Muscle of back (tissue), 13 donors: ENCODE results near the gene IGLL1. TPM values are rescaled to one million over a fixed set of nuclear protein-coding genes. Genes with fewer than 3 reads are reported as not detected.
A peak's percentile ranks its signal among the peaks of the same experiment; 100 is the strongest.
"Not testable (repeated sequence)": the region's sequence is repeated elsewhere in the genome, so short reads cannot be mapped to it uniquely, and the experiment has no call there.

ENCODE experiments used
- DNase-seq, 3 donors: peaks; one replicate each; pipeline versions ENCODE4 v3.0.0 to v3.0.0-alpha.2; 2013
- long read RNA-seq, 9 donors: transcript quantifications; one replicate each; lab custom pipeline, GENCODE V29; 2026
- polyA plus RNA-seq, 10 donors: library from polyadenylated mRNA; unstranded; fragments of 120-200 nt; gene quantifications; one replicate each; pipeline ENCODE4 v1.2.1, GENCODE V29; 2013; ENCODE audit not compliant: insufficient read length in 10 of 10

IGLL1 gene
- polyA plus RNA-seq, result under 1 TPM in 9 of 10 donors, not detected in 1; 0.23 to 0.95 (median 0.84) TPM
- long read RNA-seq, donor 1, partial matches to known transcripts, result 0 of 1 reads
- long read RNA-seq, donor 1, other reads (novel, unspliced or antisense), result 0 of 1 reads
- long read RNA-seq, donor 2, result 0 reads
- long read RNA-seq, donor 3, result 0 reads
- long read RNA-seq, donor 4, result 0 reads
- long read RNA-seq, donor 5, result 0 reads
- long read RNA-seq, donor 6, partial matches to known transcripts, result 0 of 1 reads
- long read RNA-seq, donor 6, other reads (novel, unspliced or antisense), result 0 of 1 reads
- long read RNA-seq, donor 7, result 0 reads
- long read RNA-seq, donor 8, result 0 reads
- long read RNA-seq, donor 9, result 0 reads

- DNase-seq, result no peak
Measured at GRCh38 chr22:23579870-23580575, at the start of gene IGLL1. IGLL1 (minus strand) TSS chr22:23580290; CDS start chr22:23580190, 100 bp downstream.

DNA sequence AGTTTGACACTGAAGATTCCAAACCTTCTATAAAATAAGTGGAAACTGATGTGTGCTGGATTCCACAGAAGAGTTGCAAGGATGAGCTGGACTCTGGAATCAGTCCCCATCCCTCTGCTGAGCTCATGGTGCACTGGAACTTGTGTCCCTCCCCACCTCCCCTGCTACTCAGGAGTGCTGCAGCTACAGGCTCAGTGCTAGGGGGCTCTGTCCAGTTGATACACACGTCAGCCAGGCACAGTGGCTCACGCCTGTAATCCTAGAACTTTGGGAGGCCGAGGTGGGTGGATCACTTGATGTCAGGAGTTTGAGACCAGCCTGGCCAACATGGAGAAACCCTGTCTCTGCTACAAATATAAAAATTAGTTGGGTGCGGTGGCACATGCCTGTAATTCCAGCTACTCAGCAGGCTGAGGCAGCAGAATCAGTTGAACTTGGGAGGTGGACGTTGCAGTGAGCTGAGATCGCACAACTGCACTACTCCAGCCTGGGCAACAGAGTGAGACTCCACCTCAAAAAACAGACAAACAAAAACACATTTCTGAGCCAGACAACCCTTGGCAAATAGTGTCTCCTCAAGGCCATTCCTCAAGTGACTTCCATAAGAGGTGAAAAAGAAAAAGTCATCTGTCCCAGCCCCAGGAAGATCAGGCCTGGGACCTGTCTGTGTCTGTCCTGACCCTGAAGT is 48.1 kb upstream of the IGLL1 start:
- not testable (repeated sequence) for DNase-seq

DNA sequence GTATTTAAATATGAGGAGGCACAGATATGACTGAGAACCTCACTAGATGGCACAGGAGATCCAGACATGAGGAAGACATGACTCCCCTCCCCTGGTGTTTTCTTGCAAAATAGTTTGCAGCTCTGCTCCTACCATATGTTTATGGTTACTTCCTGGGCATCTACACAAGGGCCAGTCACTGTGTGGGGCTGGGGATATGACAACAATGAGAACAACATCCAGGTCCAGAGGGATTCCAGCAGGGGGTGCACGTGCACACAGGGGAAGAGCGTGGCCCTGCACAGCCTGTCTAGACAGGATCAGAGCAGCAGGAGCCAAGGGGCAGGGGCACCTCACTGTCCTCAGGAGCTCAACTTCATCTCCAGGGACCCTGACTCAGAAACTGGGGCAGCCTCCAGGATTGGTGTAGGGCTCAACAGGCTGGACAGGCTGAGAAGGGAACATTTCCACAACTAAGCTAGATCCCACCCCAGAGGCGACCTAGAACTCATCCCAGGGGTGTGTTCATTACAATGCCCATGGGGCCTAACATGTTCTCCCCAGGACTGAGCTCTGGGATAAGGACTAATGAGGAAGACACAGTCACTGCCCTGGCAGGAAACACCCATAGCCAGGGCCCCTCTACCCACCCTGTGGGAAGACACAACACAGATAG is 47.4 kb upstream of the IGLL1 start:
- DNase-seq, result peak in 2 of 3 donors; percentile 10 to 14

GRCh38 chr22:23626286-23626975 is 46.3 kb upstream of the IGLL1 start:
- DNase-seq, result no peak

- DNase-seq, result peak in 1 of 3 donors; percentile 2
Measured at GRCh38 chr22:23622634-23623033, 42.5 kb upstream of the IGLL1 start.

DNA sequence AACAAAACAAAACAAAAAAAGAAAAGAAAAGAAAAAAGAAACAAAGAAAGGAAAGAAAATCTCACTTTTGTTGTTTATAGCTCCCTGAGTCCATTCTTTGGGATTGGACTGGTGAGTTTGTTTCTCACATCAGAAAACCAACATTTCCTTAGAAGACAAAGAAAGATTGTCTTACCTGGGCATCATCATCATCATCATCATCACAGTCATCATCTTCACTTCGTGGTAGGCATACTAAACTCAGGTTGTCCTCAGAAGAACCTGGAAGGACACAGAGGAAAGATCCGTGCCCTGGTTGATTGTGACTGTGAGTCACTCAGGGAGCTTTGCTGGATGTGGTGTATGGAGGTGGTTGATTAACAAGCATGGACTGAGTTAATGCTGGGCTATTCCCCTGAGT is 41.8 kb upstream of the IGLL1 start:
- DNase-seq, result not testable (repeated sequence)

- no peak for DNase-seq
Measured at GRCh38 chr22:23621082-23621780, 41.1 kb upstream of the IGLL1 start.

DNA sequence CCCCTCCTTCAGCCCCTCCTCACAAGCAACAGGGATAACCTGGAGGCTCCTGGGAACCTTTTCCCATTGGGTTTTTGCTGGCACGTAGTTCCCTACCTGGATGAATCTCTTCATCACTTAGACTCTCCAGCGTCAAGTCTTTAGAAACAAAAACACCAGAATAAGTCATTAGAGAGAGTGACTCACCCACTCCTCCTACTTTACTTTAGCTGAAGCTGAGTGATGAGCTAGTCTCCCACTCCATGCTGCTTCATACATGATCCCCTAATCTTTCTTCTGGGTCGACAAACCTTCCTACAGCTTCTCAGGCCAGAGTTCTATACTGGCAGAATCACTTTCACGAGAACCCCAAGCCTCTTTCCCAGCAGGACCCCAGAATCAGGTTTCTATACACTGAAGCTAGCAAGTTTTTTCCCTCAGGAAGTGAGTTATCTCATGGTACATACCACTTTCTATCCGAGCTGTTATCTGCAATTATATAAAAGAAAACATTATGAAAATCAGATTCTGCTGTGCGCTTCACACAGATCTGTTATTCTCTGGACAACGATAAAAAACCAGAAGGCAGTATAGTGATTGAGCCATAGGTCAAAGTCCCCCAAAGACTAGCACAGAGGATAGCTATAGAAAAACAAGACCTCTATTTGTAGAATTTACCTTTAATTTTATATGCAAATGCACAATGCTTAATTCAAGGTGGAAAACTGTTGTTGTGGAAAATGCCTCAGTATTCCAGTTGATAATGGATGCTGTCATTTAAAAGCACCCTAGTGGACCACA is 33.3 kb upstream of the IGLL1 start:
- no peak for DNase-seq

DNA sequence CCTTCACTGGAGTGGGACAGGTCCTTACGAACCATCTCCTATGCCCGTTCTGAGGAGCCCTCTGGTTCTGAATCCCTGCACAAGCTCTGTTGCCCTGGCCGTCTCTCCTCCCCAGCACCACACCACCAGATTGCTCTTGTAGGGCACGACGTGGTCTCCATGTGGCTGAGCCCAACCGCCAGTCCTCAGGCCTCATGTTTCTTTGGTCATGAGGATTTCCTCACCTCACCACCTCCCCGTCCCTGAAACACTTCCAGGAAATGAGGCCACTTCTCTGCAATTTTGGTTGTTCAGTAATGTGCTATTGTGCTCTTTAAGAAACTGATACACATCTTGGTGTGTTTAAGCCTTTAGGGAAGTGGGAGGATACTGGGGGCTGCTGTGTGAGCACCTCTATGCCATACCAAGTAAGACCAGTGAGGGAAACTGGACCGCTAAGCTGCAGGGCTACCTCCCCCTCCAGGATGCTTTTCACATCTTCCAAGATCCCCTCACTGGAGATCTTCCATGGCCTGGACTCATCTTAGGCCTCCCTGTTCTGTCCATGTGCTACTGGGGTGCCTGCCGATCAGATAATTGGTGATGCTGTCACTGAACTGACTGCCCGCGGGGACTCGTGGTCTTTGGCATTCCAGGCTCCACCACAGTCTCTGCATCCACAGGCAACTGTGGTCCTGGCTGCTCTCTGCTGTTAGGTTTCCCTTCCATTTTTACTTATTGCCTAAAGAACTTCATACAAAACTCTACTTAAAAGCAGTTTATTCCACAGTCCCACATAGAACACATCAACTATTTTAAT is 30.1 kb upstream of the IGLL1 start:
- DNase-seq, result no peak

GRCh38 chr22:23608583-23608982 is 28.5 kb upstream of the IGLL1 start:
- peak in 2 of 3 donors; percentile 24 to 51 for DNase-seq

- no peak for DNase-seq
Measured at GRCh38 chr22:23606204-23607131, 26.4 kb upstream of the IGLL1 start.

GRCh38 chr22:23604939-23605712 is 25.0 kb upstream of the IGLL1 start:
- DNase-seq, result no peak

DNA sequence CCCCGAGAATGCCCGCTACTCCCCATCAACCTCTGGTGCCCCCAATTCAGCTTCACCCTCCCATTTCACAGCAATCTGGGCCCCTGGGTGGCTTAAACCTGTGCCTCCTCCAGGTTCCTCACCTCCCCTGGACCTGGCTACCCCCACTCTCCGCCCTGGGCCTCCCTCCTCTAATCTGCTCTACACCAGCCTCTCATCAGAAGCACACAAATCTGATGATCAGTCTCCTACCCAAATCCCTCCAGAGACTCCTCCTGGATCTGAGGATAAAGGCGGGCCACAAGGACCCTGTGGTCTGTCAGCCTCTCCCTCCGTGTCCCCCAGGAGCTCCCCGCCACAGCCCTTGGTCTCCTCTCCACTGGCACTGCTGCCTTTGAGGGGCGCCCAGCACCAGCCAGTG is 23.2 kb upstream of the IGLL1 start:
- no peak for DNase-seq

DNA sequence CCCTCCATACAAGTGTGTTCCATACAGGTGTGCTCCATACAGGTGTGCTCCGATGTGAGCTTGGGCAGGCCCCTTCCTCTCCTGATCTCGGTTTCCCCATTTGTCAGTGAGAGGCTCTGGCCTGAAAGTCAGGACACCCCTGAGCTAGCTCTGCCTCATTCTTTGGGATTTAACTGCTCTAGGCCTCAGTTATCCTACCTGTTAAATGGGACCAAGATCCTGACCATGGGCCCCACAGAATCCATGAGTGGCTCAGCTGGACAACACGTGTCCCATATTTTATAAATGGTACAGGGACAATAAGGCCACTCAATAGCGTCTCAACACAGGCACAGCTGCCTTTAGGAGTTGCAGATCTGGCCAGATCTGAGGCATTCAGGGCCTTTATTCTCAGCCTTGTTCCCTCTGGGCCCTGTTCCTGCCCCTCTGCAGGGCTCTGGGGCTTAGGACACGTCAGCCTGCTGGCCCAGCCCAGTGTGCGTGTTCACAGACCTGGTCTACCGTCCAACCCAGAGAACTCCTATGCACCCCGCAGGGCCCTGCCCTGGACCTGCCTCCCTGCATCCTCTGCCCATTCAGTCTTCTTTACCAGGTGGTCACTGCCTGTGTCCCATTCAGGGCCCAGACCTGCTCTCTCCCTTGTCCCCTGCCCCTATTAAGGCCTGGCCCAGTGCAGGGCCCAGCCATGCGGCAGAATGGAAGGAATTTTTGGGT is 18.9 kb upstream of the IGLL1 start:
- DNase-seq, result no peak

- DNase-seq, result not testable (repeated sequence)
Measured at GRCh38 chr22:23597576-23598268, 17.6 kb upstream of the IGLL1 start.

- DNase-seq, result not testable (repeated sequence)
Measured at GRCh38 chr22:23595904-23596303, 15.8 kb upstream of the IGLL1 start.
